Stomach smooth muscle (tissue), 2 donors: Measurements from ENCODE around the gene TRMT112.

Experiments used
- H3K27ac ChIP-seq: one replicate; pipeline ENCODE4 v1.7.0; 2013; ENCODE audit warnings: mild to moderate bottlenecking, low read length, inconsistent platforms
- H3K27me3 ChIP-seq, 2 donors: one replicate each; pipeline ENCODE4 v1.7.0; 2013; ENCODE audit warnings: low read length in 2 of 2; ENCODE audit not compliant: insufficient read depth in 2 of 2, control insufficient read depth in 1 of 2
- H3K36me3 ChIP-seq, 2 donors: one replicate each; pipeline ENCODE4 v1.7.0; 2013; ENCODE audit warnings: low read length in 2 of 2; ENCODE audit not compliant: control insufficient read depth in 2 of 2, insufficient read depth in 2 of 2
- H3K4me1 ChIP-seq: one replicate; pipeline ENCODE4 v1.7.0; 2013; ENCODE audit warnings: low read length; ENCODE audit not compliant: control insufficient read depth, insufficient read depth
- H3K4me3 ChIP-seq, 2 donors: one replicate each; pipeline ENCODE4 v1.7.0; 2013; ENCODE audit warnings: low read length in 2 of 2
- H3K9ac ChIP-seq, 2 donors: one replicate each; pipeline ENCODE4 v1.7.0; 2013; ENCODE audit warnings: low read length in 2 of 2, mild to moderate bottlenecking in 1 of 2
- H3K9me3 ChIP-seq, 2 donors: one replicate each; pipeline ENCODE4 v1.7.0; 2013; ENCODE audit warnings: low read length in 2 of 2; ENCODE audit not compliant: control insufficient read depth in 2 of 2
- donor health status: healthy.
- donor health status: Pancreatic carcinoma.

TRMT112 gene

GRCh38 chr11:64357904-64358535 lies 40.7 kb upstream of the TRMT112 start:
- H3K4me3 ChIP-seq = peak overlapping the region; percentile 76 to 91
- H3K27me3 ChIP-seq = no peaks in the 10 kb centered on the region
- H3K9ac ChIP-seq = peak overlapping the region; percentile 82 to 86

DNA sequence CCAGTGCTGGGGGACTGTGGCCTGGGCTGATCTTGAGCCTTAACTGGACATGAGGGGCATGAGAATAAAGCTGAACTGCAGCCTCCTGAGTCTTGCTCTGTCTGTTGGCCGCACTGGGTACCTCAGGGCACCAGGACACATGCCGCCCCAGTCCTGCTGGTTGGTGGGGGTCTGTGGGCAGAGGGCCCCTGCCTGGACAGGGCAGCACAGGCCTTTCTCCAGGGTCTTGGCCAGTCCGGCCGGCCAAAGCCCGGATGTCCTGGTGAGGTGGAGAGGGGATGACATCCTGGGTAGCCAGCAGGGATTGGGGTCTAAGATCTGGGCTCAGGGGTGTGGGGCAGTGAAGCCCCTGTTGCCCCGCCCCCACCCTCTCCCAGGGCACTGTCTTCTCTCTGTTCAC lies 40.1 kb upstream of the TRMT112 start:
- peaks cover 4 to 8% of the 10 kb centered on the region in 2 donors for H3K36me3 ChIP-seq
- no peaks in the 10 kb centered on the region for H3K9me3 ChIP-seq
- no peak overlapping the region for H3K9ac ChIP-seq
- H3K4me3 ChIP-seq = no peak overlapping the region
- H3K4me1 ChIP-seq = peaks cover 33% of the 10 kb centered on the region
- H3K27me3 ChIP-seq = no peaks in the 10 kb centered on the region
- H3K27ac ChIP-seq = no peak overlapping the region

More at GRCh38 chr11:64357904-64358535, 40.7 kb upstream of the TRMT112 start:
- Histone ChIP-seq H3K4me1 (peaks cover 33% of the 10 kb centered on the region), H3K27ac (peak overlapping the region; percentile 74), H3K36me3 (peaks cover 10 to 12% of the 10 kb centered on the region in 2 donors), H3K9me3 (no peaks in the 10 kb centered on the region)

GRCh38 chr11:64356498-64357411 lies 39.4 kb upstream of the TRMT112 start:
- Histone ChIP-seq H3K9me3 (no peaks in the 10 kb centered on the region), H3K27ac (no peak overlapping the region), H3K9ac (no peak overlapping the region), H3K4me1 (peaks cover 33% of the 10 kb centered on the region), H3K4me3 (no peak overlapping the region), H3K36me3 (peaks cover 0 to 1% of the 10 kb centered on the region in 2 donors), H3K27me3 (no peaks in the 10 kb centered on the region)

DNA sequence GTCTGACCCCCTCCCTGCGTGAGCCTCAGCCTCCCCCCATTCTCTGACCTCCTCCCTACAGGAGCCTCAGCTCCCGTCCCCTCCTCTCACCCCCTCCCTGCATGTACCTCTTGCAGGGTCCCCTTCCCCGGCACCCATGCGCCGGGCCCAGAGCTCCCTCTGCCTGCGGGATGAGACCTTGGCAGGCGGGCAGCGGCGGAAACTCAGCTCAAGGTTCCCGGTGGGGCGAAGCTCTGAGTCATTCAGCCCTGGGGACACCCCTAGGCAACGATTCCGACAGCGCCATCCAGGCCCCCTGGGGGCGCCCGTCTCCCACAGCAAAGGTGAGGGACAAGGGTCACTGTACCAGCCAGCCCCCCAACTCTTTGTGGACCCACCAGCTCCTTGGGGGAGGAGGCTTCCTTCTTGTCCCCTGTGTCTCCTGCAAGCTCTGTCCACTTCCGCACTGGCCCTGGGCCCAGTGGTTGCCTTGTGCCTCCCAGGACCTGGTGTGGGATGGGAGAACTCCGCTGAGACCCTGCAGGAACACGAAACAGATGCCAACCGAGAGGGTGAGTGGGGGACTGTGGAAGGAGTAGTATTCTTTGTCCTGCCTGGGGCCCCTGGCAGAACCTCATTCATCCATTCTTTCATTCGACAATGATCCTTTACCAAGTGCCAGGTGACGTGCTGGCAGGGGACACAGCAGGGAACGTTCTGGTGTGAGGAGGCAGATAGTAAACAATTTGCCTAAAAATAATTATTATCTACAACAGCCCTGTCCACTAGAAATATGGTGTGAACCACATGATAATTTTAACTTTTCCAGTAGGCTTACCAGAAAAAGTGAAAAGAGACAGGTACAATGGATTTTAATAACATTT lies 38.0 kb upstream of the TRMT112 start:
- no peak overlapping the region for H3K27ac ChIP-seq

DNA sequence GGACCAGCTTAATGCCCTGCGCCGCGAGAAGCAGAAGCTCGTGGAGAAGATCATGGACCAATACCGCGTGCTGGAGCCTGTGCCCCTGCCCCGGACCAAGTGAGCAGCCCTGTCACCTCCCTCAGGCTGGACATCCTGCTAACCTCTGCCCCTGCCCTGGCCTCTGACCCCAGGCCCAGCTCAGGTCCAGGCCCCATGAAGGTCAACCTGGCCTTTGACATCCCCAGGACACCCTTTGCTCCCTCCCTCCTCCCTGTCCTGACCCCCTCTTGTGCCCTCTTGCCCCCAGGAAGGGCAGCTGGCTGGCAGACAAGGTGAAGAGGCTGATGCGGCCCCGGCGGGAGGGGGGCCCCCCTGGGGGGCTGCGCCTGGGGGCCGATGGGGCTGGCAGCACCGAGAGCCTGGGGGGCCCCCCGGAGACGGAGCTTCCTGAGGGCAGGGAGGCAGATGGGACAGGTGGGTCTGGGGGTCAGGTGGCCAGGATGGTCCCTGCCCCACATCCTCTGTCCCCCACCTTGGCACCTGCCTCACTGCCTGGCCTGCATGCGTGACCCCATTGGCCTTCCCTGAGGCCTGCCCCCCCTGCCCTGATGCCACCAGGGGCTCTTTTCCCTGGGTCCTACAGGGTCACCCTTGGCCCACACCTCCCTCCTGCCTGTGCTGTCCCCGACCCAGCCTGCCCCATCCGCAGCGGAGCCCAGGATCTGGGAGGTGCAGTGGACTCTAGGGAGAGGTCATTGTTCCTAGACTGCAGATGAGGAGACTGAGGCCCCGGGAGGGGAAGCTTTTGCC lies 36.6 kb upstream of the TRMT112 start:
- no peaks in the 10 kb centered on the region for H3K36me3 ChIP-seq
- peaks cover 23% of the 10 kb centered on the region for H3K4me1 ChIP-seq

More for the DNA sequence above, 38.0 kb upstream of the TRMT112 start:
- peaks cover 33% of the 10 kb centered on the region for H3K4me1 ChIP-seq
- H3K36me3 ChIP-seq = no peaks in the 10 kb centered on the region
- no peaks in the 10 kb centered on the region for H3K9me3 ChIP-seq
- peak overlapping the region in 1 of 2 donors; percentile 69 for H3K4me3 ChIP-seq
- H3K27me3 ChIP-seq = no peaks in the 10 kb centered on the region
- H3K9ac ChIP-seq = peak overlapping the region in 1 of 2 donors; percentile 55

DNA sequence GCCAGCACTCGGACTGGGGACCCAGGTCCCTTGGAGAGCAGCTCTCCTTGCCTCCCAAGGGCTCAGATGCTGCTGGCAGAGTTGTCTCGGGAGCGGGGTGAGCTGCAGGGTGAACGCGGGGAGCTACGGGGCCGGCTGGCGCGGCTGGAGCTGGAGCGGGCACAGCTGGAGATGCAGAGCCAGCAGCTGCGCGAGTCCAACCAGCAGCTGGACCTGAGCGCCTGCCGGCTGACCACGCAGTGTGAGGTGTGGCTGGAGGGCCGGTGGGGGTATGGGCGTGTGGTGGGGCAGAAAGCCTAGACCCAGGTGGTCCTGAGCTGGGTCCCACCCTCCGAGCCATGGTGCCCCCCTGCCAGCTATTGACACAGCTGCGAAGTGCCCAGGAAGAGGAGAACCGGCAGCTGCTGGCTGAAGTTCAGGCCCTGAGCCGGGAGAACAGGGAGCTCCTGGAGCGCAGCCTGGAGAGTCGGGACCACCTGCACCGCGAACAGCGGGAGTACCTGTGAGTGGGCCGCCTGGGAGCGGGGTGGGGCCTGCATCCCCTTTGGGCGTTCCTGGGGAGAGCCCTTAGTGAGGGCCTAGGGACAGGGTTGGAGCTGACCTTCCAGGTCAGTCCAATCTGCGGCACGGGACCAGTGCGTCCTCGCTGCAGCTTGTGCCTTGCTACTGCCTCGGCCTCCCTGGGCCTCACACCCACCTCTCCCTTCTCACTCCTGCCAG lies 35.8 kb upstream of the TRMT112 start:
- Histone ChIP-seq H3K9ac (no peak overlapping the region), H3K9me3 (no peaks in the 10 kb centered on the region), H3K36me3 (no peaks in the 10 kb centered on the region), H3K27ac (no peak overlapping the region), H3K4me3 (no peak overlapping the region), H3K27me3 (no peaks in the 10 kb centered on the region), H3K4me1 (peaks cover 16% of the 10 kb centered on the region)

More for the DNA sequence above, 36.6 kb upstream of the TRMT112 start:
- Histone ChIP-seq H3K27me3 (no peaks in the 10 kb centered on the region), H3K9me3 (no peaks in the 10 kb centered on the region), H3K27ac (no peak overlapping the region), H3K4me3 (no peak overlapping the region), H3K9ac (no peak overlapping the region)

DNA sequence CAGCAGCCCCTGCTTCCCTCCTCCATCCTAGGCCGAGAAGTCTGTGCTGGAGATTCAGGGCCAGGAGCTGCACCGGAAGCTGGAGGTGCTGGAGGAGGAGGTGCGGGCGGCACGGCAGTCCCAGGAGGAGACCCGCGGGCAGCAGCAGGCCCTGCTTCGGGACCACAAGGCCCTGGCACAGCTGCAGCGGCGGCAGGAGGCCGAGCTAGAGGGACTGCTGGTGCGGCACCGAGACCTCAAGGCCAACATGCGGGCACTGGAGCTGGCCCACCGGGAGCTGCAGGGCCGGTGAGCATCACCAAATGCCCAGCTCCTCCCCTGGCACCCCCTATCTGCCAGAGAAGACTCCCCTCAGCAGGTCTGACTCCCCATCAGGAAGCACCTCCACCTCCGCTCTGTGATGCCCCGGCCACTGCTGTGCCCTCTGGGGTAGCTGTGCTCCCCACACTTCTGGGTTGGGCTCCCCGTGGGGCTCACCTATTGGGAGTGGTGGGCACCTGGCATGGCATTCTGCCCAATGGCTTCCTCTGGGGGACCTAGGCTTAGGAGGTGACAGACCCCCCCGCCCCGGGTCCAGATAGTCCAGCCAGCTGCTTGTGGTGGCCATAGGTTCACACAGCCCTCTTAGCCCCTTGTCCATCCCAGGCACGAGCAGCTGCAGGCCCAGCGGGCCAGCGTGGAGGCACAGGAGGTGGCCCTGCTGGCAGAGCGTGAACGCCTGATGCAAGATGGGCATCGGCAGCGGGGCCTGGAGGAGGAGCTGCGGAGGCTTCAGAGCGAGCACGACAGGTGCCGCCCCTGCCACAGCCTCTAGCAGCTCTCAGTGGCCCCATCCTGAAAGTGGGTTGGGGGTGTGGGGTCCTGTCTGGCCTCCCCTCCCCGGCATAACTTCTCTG lies 35.0 kb upstream of the TRMT112 start:
- H3K4me3 ChIP-seq = no peak overlapping the region
- H3K27me3 ChIP-seq = no peaks in the 10 kb centered on the region
- H3K9ac ChIP-seq = no peak overlapping the region
- H3K9me3 ChIP-seq = no peaks in the 10 kb centered on the region
- no peak overlapping the region for H3K27ac ChIP-seq
- H3K4me1 ChIP-seq = peaks cover 11% of the 10 kb centered on the region
- H3K36me3 ChIP-seq = no peaks in the 10 kb centered on the region

- peaks cover 11% of the 10 kb centered on the region for H3K4me1 ChIP-seq
- H3K27me3 ChIP-seq = no peaks in the 10 kb centered on the region
- H3K36me3 ChIP-seq = no peaks in the 10 kb centered on the region
- H3K9ac ChIP-seq = no peak overlapping the region
- no peak overlapping the region for H3K4me3 ChIP-seq
- no peaks in the 10 kb centered on the region for H3K9me3 ChIP-seq
- H3K27ac ChIP-seq = no peak overlapping the region
Measured at GRCh38 chr11:64351136-64351631, 33.8 kb upstream of the TRMT112 start.

DNA sequence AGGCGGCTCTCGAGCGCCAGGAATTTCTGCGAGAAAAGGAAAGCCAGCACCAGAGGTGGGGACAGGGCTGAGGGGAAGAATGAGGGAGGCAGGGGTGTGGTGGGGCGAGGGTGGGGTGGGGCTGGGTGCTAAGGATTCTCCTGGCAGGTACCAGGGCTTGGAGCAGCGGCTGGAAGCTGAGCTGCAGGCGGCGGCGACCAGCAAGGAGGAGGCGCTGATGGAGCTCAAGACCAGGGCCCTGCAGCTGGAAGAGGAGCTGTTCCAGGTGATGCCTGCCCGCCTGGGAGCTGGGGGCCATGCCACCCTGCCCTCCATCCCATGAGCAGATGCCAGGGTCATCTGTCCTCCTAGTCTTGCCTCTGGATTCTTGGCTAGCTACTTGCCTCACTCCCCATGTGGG lies 32.0 kb upstream of the TRMT112 start:
- H3K9ac ChIP-seq = no peak overlapping the region
- H3K4me1 ChIP-seq = no peaks in the 10 kb centered on the region
- no peaks in the 10 kb centered on the region for H3K36me3 ChIP-seq
- H3K4me3 ChIP-seq = no peak overlapping the region
- H3K9me3 ChIP-seq = no peaks in the 10 kb centered on the region
- H3K27me3 ChIP-seq = no peaks in the 10 kb centered on the region
- H3K27ac ChIP-seq = no peak overlapping the region
